ENCODE results near the gene UXS1.

The UXS1 gene

DNA sequence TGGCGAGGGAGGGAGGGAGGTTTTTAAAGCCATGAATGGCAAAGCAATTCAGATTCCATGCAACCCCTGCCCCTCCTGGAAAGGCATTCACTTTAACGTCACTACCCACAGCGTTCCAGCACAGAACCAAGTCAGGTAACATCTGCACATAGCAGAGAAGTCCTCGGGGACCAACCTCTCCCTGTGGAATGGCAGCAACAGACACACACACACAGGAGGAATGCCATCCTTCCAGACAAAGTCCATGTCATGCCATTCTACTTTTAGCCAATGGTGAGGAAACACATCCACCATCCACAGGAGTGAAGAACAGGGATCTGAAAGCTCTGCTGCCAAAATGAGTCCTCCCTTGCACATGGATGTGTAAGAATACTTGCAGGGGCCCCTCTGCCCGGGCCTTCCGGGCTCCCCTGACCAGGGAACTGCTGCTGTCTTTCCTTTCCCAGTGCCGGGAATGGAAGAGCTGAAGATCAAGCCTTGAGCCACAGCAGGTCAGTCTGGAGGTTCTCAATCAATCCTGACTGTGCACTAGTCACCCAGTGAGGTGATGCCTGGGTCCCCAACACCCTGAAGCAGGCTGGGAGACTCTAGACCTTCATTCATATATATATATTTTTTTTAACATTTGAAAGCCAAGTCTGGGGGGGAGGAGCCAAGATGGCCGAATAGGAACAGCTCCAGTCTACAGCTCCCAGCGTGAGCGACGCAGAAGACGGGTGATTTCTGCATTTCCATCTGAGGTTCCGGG is 63.7 kb downstream of the UXS1 start:
- DNase-seq (ENCODE audit: low spot score) = peak; percentile 34

DNA sequence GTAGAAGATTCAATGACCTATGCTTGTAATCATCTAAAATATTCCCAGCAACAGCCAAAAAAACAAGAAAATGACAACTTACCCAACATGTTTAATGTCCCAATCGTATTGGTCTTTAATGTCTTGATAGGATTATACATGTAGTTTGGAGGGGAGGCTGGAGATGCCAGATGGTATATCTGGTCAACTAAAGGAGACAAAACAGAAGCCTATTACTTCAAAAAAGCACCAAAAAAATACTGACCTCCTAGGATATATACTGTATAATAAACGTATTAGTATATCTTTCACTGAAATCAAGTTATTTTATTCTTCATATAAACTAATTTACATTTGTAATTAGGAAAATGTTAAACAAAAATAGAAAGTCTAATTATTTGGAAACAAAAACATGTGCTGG is 64.5 kb downstream of the UXS1 start:
- no peak for DNase-seq (ENCODE audit: low spot score)

DNA sequence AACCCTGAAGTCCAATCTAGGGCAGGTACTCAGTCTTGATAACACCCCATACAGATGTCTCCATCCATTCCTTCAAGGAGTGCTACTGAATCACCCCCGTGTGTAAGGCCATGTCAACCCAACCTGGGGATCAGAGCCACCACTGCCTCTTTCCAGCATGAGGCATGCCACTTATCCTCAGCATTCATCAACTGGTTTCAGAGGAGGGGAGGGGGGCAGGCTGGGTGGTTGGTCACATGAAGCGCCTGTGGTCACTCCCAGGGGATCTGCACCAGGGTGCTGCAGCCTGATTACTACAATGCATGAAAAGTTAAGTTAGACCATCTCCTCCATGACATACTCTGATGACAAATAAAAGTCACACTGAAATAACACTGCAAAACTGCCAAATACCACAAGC is 65.0 kb downstream of the UXS1 start:
- no peak for DNase-seq (ENCODE audit: low spot score)

DNA sequence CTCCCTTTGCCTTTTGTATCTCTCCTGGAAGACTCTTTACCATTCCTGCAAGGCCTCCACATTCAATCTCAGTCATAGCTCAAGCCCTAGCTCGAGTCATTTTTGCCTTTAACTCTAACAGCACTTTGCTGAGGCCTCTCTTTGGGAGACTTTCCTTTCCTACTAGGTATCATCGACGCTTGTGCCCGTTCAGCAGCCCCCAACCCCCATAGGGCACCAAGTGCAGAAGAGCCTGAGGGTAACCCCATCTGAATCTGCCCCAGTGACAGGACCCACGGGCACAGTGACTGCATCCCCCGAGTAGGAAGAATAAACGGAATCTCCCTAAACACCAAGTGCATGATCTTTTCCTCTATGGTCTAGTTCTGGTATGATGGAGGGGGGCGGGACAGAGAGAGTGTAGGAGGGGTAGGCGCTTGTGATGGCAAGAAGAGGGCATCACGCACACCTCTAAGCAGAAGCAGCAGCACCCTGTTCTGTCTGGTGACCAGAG is 66.3 kb downstream of the UXS1 start:
- DNase-seq (ENCODE audit: low spot score) = no peak

DNA sequence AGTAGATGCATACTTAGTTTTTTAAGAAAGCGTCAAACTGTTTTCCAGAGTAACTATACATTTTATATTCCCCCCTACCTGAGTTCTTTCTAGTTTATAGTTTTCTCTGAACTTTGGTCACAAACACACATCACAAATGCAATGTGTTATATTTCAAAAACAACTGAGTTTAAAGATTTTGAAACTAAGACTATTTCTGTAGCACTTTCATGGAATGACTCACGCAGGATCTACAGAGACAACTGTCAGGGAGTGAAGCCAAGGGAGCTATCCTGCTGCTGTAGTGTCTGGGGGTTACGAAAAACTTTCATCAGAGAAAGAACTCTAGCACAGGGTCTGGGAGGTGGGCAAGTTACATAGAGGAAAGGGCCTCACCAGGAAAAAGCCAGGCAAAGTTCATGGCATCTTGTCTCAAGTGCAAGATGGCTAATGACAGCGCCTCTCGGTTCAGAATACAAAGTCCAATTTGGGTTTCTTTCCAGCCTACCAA is 66.8 kb downstream of the UXS1 start:
- no peak for DNase-seq (ENCODE audit: low spot score)

DNA sequence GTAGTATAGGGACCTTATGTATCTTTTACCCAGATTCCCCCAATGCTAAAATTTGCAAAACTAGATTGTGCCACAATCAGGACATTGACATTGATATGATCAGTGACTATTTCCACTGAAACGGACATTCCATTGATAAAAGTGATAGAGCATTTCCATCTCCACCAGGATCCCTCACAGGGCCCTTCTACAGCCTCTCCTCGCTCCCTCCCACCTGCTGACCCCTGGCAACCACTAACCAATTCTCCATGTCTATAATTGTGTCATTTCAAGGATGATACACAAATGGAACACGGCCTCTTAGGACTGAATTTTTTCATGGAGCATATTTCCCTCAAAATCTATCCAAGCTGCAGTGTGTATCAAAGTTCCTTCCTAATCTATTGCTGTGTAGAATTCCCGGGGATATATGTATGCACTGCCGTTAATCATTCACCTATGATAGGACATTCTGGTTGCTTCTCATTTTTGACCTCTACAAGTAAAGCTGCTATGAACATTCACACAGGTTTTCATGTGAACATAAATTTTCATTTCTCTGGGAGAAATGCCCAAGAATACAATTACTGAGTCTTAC is 67.3 kb downstream of the UXS1 start:
- DNase-seq (ENCODE audit: low spot score) = no peak

DNA sequence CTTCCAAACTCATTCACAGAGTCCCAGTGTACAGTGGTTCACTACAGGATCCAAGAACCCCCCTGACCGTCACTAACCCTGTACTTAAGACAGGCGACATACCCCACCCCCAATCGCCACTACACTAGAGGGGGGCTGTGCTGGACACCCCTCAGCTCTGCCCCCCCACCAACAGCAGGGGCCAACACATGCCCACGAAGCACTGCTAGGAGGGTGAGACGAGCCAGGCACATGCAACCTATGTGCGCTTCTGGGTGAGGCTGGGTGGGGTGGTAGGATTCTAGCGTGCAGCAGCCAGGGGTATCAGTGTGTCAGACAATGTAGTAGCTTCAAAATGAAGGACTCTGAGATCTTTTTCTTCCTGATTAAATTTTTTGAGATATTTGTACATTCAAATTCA is 67.8 kb downstream of the UXS1 start:
- DNase-seq (ENCODE audit: low spot score) = no peak

DNA sequence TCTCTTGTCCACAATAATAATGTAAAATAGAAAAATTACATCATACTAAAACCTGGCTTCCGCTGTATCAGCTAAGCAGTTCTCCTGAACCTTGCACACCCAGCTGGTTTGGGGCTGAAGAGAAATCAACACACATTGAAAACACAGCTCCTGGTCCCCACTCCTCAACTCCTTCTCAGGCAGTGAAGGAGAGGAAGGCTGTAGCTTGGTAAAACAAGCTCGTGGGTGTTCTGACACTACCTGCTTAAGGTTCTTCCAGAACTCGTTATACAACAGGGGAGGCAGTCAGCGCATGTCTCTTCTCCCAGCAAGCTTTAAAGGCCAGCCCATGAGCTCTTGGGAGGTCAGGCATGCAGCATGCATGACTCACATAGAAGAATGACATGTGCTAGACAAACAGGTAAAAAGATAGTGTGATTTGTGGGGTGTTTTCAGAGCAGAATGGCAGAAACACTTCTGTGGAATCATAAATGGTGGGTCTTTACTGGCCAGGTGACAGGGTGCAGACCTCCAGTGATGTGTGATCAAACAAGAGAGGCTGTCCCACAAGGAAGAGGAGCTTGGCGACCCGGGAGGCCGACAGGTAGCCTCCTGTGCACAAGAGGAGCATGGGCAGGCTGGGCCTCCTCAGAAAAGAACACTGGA is 69.1 kb downstream of the UXS1 start:
- no peak for DNase-seq (ENCODE audit: low spot score)

DNA sequence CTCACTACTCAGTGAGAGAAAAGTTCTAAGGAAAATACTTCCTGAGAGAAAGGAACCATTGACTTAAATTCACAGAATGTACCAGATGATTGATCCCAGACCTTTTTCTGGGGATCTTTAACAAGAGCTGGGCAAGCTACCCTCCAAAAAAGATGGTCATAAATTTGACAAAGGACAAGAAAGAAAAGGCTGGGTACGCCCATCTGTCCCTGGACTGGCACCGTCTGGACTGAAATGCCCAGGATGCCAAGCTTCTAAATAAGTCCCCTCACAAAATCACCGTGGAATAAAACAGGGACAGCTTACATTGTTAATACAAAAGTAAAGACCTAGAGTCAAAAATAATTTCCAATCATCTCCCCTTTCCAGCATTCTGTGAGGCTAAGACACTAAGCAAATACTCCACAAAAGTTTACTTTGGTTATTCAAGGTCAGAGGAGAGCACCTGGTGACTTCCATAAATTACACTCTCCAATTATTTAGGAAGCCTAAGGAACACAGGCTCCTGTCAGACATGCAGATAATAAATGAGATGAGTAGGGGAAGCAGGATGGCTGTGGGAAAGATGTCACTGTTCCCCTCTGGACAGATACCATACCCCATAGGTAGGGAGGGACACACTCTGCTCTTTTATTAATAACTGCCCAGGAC is 69.9 kb downstream of the UXS1 start:
- DNase-seq (ENCODE audit: low spot score) = no peak

DNA sequence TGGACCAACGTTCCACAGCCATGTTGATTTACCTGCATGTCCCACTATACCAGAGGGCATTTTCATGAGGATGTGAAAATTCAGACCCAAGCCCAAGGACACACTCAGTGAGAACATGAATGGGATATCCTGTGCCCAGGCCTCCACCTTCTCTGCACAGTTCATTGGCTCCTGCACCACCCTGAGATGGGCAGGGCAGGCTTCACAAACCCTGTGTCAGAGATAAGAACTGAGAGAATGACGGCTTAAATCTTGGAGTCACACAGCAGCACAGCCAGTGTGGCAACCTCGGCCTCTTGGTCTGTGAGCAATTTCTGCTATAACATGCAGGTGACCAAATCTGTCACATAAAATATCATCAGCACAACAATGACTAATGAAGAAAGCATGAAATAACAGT is 71.9 kb downstream of the UXS1 start:
- DNase-seq (ENCODE audit: low spot score) = no peak

DNA sequence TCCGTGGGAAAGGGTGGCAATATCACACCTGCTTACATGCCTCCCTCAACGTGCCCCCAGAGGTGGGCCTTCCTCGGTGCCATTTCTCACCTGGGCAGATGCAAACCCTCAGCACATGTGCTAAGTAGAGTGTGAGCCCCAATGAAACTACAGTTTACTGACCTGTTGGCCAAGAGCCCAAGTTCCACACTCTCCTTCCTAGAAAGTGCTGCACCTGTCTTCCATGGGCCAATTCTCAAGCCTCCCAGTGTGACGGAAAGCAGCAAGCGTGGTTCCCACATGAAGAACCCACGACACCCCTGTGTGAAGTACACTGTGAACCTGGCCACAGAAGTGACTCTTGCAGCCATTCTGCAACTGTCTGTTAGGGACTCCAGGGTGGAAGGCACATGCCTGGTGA is 73.7 kb downstream of the UXS1 start:
- DNase-seq (ENCODE audit: low spot score) = no peak

DNA sequence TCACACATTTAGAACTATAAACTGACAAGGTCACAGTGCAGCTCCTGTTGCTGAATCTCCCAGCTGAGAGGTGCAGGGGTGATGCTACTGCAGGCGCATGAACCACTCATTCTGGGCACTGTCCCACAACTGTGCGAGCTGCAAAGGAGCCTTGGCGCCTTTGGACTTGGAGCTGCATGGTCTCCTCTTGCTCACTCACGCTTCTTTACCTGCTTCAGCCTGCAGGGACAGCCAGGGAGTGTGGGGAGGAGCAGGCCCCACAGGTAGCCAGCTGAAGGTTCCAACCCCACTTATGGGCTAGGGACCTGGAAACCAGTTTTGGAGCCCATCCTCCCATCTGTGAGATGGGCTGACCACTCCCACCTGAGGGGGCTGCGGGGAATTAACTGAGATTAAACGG is 75.0 kb downstream of the UXS1 start:
- no peak for DNase-seq (ENCODE audit: low spot score)

DNA sequence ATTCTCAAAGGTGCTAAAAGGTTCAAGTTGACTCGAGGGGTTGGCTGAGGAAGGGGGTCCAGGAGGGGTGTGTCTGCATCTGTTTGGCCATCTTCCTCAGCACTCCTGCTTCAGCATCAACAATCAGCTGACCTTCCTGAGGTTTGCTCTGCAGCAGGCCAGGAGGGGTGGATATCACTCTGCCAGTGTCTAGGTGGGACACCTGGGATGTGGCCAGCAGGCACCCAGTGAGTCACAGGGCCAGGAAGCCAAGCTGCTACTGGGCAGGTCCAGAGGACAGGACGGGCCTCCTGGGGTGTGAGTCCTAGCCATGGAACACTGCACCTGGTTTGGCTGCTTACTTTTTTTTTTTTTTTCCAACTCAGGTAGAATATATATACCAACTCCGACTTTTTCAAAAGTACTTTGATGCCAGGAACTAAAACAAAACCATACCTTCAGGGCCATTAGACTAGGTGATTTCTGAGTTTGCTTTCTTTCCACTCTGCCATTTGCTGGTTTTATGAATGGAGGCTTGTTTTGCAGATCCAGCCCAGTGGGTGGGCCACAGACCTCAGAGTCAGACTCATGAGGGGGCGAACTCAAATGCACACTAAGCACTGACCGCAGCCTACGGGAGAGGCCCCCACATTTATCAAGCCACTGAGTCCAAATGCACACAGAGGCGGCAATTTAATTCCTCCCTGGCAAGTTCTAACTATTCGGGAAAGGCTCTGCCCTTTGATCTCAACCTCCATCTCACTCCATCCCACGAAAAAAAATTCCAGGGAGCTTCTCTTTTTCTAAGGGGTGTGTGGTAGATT is 76.0 kb downstream of the UXS1 start:
- DNase-seq (ENCODE audit: low spot score) = no peak

DNA sequence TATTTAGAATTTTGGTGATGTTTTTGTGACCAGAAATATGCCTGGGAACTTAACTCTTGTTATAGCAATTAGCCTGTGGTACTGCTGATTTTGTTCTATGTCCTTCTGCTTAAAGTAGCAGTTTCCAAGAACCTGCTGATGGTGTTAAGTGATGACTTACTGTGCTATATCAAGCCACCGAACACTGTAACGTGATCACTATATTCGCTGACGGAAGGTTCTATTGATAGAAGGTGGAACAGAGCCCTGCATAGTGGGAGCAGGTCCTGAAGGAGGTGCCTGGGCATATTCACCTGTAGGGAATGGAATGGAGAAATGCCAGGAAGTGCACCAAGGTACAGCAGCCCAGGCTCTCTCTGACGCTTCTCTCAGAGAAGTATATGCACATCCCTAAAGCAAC is 76.8 kb downstream of the UXS1 start:
- no peak for DNase-seq (ENCODE audit: low spot score)

DNA sequence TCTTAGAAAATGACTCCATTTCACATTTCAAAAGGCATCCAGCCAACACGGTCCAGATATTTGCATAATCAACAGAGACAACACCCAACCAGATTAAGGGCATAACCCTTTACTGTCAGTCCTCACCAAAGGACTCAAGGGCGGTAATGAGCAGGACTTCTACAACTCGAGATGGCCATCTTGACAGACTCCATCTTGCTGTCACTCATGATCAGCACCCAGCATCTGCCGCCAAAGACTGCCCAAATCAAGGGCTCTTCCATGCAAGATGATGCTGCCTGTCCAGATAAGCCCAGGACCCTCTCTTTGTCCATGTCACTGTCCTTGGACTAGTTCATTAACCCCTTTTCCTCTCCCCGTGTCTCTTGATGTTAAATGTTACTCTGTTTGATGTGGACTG is 77.9 kb downstream of the UXS1 start:
- no peak for DNase-seq (ENCODE audit: low spot score)

DNA sequence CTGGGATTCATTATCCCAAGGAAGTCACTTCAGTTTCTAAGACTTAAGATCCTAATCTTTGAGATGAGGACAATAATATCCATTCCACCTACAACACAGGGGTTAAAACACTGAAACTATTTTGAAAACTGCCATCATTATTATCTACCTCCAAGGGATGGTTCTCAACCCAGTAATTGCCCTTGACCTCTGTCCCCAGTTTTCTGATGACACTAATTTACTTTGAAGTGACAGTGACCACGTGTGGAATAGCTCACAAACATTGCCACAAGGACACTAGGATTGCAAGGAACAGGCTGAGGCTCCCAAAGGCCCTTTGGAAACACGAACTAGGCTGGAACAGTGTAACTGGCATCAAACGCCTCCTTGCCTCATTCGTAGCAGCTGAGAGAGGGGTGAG is 78.4 kb downstream of the UXS1 start:
- DNase-seq (ENCODE audit: low spot score) = no peak

DNA sequence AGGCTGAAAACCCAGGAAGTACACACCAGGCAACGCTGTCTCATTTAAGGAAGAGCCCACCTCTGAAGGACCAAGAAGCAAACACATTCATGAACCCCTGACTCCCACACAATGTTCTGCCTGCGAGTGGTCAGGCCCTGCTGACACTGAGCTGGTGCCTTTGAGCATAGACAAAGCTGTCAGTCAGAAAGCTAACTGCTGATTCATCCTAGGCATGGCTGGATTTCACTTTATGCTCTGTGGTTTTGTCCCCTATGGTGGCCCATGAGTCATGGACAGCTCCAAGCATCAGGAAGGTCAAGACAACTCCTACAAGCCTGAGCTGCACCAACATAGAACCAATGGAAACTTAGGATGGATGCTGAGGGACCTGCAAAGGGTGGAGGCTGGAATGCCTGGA is 78.9 kb downstream of the UXS1 start:
- peak; percentile 64 for DNase-seq (ENCODE audit: low spot score)

DNA sequence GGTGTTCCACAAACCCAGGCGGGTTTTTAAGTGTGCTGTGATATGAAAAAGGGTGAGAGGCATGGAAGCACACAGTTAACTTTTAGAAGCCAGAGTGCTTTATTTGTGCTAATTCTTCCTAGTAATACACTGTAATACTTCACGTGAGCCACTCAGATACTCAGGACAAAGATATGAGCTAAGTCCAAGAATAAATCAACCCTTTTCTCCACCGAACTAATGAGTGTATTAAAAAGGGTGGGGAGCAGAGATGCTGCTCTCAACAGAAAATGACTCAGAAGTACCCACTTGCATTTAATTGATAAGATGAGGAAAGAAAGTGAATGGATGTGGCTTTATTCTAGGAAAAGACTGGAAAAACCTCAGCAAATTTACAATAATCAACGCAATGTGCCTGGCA is 79.9 kb downstream of the UXS1 start:
- no peak for DNase-seq (ENCODE audit: low spot score)

DNA sequence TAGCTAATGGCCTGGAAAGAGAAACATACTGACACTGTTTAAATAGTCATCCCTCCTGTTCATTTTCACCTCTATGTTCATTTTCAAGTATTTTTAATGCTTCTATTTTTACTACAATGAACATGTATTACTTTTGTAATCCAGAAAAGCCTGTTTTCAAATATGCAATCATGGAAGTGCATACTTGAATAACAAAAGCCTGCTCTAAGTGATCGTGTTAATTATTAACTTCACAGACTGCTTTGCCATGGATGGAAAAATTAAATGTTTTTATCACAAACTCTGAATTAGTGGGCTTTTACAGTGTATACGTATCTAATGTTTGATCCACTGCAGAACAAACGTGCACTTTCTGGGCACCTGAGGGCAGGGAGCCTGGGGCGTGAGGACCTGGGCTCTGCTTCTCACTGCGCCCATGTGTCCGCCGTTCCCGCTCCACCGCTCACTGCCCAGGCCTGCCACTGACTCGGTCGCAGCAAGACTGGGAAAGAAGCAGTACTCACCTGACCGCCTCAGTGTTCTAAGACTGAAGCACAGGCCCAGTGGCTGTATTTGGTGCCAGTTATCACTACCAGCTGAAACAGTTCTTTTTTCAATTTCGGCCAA is 80.6 kb downstream of the UXS1 start:
- no peak for DNase-seq (ENCODE audit: low spot score)

DNA sequence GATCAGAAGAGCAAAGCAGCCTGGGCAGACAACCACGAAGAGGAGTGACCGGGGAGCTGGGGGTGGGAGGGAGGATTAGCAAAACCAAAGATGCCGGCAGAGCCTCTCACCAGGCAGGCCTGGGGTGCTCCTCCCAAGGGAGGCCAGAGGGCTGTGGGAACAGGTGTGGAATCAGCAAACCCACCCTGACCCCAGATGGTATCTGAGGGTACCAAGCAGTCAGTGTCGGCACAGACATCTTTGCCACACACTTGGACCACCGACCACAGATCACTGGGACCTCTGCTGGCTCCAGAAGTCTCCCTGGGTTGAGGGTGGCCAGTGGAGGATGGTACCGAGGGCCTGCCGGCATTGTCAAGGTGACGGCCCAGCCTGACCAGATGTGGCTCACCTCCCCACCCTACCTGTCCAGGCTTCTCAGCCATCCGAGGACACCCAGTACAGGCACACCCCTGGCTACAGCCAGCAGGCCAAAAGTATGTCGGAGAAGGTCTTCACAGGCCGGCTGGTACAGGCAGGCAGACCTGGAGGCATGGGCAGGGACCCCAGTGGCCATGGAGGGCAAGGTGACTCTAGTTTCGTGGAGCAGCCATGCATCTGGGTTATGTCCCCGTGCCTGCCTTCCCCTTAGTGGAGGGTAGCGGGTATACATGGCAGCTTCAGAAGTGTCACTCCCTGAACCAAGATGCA is 82.1 kb downstream of the UXS1 start:
- no peak for DNase-seq (ENCODE audit: low spot score)
